GM19099 (cell line): ENCODE measurements around the gene GRAP2.

Experiments
- POLR2A ChIP-seq: IDR thresholded peaks from 3 replicates; pipeline ENCODE4 v1.6.1; 2011; ENCODE audit warnings: low read depth; ENCODE audit not compliant: insufficient read length; ENCODE audit errors: extremely low read depth

The GRAP2 gene

DNA sequence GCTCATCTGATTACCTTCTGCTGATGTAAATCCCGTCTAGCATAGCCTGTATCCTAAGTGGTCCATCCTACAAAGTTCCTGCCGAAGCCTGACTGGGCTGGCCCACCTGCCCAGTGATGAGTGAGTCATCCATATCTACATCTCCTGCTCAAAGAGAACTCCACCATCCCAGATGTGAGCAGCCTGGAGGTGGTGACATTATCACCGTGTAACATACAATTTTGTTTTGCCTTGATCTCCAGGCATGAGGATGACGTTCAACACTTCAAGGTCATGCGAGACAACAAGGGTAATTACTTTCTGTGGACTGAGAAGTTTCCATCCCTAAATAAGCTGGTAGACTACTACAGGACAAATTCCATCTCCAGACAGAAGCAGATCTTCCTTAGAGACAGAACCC, 64.9 kb downstream of the GRAP2 start:
- TF ChIP-seq POLR2A: no peak

DNA sequence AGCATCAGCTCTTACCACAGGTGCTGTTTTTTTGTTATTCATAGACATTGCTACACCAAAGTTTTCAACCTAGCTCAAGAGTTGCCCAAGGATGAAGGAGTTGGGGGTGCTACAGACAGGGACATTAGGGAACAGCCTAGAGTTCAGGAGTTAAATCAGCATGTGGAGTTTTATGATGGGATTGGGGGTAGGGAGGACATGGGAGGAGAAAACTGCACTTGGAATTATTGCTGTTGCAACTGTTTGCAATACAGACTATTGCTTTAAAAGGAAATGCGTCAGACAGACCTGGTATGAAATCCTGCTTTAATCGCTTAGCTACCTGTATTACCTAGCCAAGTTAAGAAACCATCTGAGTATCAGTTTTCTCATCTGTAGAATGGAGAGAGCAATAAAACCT, 65.6 kb downstream of the GRAP2 start:
- TF ChIP-seq POLR2A: no peak

DNA sequence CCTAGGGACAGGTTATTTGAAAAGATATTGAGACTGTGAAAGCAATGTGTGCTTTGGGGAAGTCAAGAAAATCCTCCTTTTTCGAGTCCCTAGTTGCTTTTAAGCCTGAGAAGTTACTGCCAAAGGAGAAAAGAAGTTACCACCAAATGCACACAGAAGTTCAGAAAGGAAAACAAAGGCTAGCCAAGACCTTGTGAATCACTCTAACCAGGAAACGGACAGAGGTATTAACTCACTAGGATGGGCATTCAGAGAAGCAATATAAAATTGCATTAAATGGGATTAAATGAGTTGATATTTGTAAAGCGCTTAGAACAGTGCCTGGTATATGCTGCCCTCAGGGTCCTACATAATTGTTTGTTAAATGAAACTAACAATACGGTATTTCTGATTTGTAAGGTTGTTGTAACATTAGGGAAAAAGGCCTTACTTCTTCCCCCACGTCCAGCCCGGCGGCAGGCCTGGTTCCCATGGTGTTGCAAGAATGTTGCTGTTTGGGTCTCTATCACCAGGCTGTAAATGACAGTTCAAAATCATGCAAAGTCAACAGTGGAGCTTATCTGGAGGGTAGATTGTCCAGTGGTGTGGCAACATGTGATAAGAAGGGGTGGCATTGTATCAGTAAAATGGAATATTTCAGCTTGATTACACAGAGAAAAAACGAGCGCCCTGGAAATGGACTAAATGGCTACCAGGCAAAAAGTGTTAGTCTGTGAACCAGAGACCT, 66.4 kb downstream of the GRAP2 start:
- no peak for TF ChIP-seq POLR2A

DNA sequence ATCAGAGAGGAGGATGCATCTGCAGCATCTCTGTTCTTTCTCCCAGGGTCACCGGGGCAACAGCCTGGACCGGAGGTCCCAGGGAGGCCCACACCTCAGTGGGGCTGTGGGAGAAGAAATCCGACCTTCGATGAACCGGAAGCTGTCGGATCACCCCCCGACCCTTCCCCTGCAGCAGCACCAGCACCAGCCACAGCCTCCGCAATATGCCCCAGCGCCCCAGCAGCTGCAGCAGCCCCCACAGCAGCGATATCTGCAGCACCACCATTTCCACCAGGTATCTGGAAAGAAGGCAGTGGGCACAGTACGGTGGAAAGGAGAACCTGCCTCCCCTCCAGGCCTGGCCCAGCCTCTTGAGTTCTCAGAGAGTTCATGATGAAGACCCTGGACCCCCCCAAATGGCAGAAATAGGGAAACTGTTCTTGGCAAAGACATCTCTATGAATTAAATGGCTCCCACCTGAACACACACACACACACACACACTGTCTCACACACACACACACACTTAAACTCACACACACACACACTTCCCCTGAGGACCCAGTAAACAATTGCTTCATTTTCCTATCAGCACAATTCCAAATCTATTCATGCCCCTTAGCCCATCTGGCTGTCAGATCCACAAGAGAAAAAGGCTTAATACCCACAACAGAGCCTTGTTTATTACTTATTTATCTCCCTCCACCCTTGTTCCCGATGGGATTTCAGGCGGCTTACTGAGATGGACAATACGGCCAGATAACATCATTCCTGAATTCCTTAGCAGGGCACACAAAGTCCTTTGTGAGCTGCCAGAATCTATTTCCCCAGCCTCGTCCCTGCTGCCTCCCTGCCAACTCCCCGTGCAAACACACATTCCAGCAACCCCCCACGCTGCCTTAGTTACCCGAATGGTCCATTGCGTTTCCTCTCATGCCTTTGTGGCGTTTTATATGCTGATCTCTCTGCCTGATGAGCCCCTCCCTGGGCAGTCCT, 67.4 kb downstream of the GRAP2 start:
- TF ChIP-seq POLR2A: no peak

DNA sequence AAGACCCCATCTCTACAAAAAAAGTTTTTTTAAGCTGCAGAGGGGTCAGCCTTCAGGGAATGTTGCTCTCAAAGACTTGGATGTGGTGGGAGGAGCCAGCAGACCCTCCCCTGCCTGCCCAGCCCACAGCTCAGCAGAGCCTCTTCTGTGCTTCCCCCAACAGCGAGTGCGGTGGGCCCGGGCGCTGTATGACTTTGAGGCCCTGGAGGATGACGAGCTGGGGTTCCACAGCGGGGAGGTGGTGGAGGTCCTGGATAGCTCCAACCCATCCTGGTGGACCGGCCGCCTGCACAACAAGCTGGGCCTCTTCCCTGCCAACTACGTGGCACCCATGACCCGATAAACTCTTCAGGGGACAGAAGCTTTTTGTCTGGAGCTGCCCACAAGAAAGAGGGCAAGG, 69.9 kb downstream of the GRAP2 start:
- TF ChIP-seq POLR2A: no peak

DNA sequence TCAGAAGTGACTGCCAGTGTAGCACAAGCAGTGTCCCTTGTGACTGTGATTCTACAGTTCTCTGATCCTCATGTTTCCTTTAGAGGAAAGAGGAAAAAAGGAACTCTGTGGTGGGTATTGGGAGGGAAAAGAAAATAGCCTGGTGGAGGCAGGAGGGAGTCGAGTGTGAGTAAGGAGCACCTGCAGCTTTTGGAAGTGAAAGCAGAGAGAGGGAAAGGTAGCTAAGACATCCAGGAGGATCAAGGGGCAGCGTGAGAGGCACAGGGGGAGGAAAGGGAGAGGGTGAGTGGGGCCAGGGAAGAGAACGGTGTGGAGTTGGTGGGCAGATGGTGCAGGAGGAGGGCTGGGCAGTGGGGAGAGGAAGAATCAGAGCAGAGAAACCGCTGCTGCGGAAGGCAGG, 71.8 kb downstream of the GRAP2 start:
- TF ChIP-seq POLR2A: no peak

DNA sequence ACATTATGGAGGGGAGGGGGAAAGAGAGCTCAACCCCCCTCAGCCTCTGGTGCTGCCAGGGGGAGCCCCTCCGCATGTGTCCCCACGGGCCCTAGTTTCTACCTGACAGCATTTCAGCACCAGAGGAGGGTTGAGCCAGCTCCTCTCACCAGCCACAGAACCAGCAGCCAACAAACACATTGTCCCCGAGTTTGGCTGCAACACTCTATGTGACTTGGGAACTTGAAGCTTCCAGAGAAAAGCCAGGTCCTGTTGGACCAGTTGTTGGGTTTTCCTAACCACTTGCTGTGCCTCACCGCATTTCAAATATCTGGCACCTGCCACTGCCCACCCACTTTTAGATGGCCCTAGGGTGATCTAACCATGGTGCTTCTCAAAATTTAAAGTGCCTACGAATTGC, 72.8 kb downstream of the GRAP2 start:
- no peak for TF ChIP-seq POLR2A

DNA sequence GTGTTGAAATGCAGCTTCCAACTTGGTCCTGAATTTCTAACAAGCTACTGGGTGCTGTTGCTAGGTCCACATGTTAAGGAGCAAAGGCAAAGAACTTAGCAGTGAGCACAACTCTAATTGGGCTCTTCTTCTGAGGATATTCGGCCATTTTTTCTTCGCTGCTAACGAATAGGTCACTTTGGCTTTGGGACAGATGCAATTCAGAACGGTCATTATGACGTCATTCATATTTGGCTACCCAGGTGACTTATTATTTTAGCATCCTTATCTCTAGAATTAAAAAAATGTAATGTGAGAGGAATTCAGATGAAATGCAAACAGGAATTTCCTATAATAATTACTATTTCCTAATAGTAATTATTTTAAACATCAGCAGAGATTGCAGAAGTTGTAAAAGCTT, 73.2 kb downstream of the GRAP2 start:
- no peak for TF ChIP-seq POLR2A

DNA sequence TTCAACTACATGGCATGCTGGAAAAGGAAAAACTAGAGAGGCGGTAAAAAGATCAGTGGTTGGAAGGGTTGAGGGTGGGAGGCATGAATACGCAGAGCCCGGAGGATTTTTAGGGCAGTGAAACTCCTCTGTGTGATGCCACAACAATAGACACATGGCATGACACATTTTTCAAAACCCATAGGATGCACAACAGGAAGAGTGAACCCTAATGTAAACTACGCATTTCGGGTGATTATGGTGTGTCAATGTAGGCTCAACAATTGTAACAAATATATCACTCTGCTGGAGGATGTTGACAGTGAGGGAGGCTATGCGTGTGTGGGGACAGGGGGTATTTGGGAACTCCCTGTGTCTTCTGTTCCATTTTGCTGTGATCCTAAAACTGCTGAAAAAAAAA, 78.2 kb downstream of the GRAP2 start:
- TF ChIP-seq POLR2A: no peak

DNA sequence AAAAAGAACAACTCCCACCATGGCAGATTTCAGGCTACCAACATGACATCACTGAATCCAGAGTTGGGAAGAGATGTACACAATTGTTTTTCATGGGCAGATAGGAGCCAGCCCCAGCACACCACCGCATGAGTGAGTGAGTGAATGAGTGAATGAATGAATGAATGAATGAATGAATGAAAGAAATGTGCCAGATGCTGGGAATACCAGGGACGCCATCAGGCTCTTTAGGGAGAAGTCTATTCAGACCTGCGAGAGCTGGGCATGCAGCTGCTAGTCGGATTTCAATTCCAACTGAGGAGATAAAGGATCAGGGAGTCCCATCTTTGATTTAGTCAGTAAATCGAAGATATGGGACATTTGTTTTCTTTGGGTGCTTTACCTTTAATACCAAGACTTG, 78.6 kb downstream of the GRAP2 start:
- no peak for TF ChIP-seq POLR2A

DNA sequence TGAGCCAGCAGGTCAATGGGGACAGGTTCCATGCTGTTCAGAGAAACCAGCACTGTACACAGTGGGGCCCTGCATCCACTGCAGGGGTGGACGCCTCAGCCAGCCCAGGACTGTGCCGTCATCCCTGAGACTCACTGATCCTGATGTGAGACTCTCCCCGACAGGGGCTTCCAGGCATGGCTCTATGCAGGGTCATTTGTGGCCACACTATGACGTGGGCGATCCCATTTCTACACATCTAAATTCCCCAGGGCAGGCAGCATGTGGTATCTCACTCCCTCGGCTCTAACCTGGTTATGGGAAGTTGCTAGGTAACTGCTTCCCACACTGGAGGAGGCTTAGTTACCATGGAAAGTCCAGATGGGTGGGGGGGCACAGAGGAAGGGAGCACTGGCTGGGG, 79.7 kb downstream of the GRAP2 start:
- no peak for TF ChIP-seq POLR2A

DNA sequence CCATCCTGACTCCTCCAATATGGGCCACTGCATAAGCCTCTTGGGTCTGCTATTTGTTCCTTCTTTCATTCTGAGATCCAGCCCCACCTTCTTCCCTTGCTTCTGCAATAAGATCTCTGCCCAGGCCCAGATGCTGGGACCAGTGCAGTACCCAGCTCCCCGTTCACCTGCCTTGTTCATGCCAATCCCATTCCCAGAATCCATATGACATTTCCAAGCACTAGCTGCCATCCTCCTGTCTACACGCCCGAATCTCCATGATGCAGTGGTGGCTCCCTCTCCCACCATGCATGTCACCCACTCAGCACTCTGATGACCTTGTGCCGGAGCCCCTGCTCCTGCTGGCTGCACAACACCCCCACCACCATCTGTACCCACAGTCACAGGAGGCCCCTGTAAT, 82.5 kb downstream of the GRAP2 start:
- no peak for TF ChIP-seq POLR2A

DNA sequence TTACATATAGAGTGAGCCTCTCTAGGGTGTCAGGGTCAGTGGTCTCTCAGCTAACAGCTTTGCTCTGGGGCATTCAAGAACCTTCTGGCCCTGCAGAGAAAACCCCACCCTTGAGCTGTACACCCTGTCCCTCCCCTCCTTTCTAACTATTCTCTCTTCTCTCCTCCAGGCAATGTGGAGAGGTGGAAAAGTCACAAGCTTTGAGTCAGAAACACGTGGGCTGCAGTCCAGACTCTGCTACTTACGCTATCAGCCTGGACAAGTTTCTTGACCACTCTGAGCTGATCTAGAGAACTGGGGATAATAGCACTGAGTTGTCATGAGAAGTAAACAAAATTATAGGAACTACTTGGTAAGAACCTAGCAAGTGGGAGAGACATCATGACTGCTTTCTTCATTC, 83.1 kb downstream of the GRAP2 start:
- no peak for TF ChIP-seq POLR2A

DNA sequence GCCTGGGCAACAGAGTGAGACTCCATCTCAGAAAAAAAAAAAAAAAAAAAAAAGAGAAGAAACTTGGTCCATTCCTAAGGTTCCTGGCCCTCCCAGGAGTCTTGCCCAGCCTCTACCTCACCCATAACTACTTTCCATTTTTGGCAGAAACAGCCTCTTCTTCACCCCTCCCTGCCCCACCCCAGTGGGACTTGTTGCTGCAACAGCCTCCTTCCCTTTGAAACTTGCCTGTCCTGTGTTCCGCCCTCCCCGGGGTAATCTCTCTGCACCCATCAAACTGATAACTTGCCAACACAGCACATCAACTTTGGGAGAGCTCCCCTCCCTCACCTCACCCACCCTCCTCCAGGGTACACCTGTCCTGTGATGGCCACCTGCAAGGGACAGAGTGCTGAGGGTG, 83.9 kb downstream of the GRAP2 start:
- no peak for TF ChIP-seq POLR2A

DNA sequence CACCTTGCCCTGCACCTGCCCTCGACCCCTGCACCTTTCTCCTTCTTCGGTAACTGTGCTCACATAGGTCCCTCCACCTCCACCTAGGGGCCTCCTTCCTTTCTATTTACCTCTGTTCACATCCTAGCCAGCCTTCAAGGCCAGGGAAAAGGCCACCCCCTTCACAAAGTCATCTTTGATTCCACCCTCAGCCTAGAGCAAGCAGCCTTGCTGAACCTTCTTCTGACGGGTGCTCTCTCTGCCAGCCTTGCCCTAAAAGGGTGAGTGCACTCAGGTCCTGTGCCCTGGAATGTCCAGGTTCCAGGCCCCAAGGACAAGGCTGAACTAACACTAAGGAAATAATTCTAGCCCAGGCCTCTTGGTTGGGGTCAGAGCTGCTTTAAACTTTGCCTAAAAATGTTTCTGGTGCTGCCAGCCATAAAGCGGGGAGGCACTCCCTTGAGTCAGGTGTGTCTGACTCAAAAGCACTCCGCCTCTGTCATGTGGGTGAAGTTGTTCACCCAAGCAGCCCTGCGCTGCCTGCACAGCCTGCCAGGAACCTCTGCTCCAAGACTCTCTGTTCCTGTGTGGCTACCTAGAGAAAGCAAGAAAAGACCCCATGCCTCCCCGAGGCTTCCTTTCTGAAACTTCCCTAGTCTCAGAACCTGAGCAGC, 84.6 kb downstream of the GRAP2 start:
- no peak for TF ChIP-seq POLR2A

DNA sequence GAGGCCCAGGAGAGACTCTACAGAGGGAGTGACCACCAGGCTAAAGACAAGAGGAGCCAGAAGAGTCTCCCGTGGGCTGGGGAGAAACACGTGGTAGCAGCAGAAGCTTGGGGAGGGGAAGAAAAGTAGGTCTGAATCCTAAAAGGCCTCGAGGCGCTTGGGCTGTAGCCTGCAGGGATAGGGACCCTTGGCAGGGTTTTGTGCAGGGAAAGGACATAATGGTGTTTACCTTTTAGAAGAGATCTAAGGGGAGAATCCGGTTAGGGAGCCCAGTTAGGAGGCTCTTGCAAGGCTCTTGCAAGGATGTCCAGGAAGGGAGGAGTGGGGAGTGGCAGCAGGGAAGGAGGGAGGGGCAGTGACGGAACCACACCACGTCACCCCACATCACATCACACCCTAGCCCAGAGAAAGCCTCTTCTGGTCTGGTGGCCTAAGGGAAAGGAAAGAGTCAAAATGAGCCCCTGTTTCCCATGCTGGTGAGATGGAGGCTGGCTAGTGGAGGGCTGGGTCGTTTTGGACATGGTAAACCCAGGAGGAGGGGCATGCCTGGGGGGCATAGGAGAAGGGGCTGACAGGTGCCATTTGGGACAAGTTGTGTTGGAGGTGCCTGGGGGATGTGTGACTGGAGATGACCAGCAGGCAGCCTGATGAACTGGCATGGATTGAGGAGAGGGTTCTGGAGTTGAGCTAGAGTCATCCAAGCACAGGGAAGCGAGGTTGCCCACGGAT, 87.7 kb downstream of the GRAP2 start:
- no peak for TF ChIP-seq POLR2A

DNA sequence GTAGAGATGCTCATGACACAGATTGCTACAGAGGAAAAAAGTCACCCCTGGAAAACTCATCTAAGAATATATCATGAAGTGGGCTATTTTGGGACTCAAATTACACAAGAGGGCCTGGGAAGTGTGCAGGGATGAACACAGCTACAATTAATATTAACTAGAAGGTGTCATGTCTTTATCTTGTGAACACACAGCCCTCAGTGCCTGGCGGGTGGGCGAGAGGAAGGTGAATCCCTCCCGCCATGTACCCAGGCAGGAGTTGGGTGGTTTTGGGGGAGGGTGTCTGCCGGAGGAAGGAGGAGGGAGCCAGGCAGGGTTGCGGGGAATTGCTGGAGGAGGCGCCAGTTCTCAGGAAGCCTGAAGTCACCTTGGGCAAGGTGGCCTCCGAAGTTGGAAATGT, 88.7 kb downstream of the GRAP2 start:
- no peak for TF ChIP-seq POLR2A
